GM12892 (cell line): ENCODE data around the gene PDGFRA.

Experiments
- POLR2A ChIP-seq: IDR thresholded peaks from 2 replicates; pipeline ENCODE4 v1.6.1; 2011; ENCODE audit warnings: low read depth, low read length, control low read depth
- POLR2AphosphoS5 ChIP-seq: IDR thresholded peaks from 2 replicates; pipeline ENCODE4 v1.6.1; 2011; ENCODE audit warnings: low read depth, low read length, control low read depth
- TAF1 ChIP-seq: IDR thresholded peaks from 2 replicates; pipeline ENCODE4 v1.6.1; 2011; ENCODE audit warnings: low read depth, mild to moderate bottlenecking, control low read depth, low read length, borderline replicate concordance

DNA sequence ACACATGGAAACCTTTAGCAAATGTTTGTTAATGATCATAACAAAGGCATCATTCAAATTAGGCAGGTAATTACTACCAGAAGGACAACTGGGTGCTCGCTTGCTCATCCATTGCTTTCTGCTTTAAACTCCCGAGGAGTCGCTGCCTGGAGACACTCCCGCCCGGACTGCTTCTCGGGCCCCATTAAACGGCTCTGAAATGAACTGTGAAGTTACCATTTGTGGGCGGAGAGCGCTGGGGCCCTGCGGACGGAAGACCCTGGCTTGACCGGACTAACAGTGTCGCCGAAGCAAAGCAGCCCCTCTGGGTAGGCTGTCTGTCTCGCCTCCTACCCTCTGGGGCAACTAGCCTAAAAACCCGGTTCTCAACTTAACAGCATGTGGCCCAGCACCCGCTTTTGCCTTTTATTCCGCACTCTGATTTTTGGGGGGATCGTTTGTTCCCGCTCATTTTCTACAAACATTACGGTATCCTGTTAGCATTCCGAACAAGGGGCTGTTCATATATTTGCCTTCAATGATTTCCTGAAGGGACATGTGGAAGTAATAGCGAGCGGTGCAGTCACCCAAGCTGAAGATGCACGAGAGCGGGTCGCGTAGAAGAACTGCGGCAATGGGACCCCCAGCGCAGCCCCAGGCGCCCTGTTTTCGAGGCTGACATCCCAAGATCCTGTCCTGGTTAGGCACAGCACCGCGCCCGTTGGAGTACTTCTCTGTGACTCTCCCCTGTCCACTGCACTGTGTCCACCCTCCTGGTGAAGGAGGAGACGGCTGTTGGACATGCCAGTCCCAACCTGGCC is 1.6 kb upstream of the PDGFRA start:
- TF ChIP-seq POLR2A: no peak
- TF ChIP-seq POLR2AphosphoS5: no peak
- no peak for TF ChIP-seq TAF1
